Calu3 (cell line): ENCODE measurements around the gene BACE2. TPM values are rescaled to one million over a fixed set of nuclear protein-coding genes. Genes with fewer than 3 reads are reported as not detected.

Experiments
- BruUV-seq: library from RNA; stranded (reverse); fragments of 400-500 nt; replicated peaks from 2 replicates; lab custom pipeline; 2021; lab: Mats Ljungman, UMichigan
- CTCF ChIA-PET: fragments of 300-600 bp; sonication (Branson Sonifier 250); formaldehyde crosslinking; loops from one replicate; lab custom pipeline; 2022; ENCODE audit warnings: antibody characterized with exemption; lab: Charles Lee
- DNase-seq: peaks from one replicate; pipeline ENCODE4 v3.0.0; 2022
- H3K27ac Mint-ChIP-seq: one replicate; pipeline ENCODE4 v1.8.0; 2022; ENCODE audit warnings: mixed read lengths; ENCODE audit not compliant: unreplicated experiment
- H3K27me3 Mint-ChIP-seq: one replicate; pipeline ENCODE4 v1.8.0; 2022; ENCODE audit warnings: mixed read lengths; ENCODE audit not compliant: unreplicated experiment
- H3K36me3 Mint-ChIP-seq: one replicate; pipeline ENCODE4 v1.8.0; 2022; ENCODE audit warnings: mild to moderate bottlenecking, moderate library complexity, mixed read lengths; ENCODE audit not compliant: insufficient read depth, unreplicated experiment
- H3K4me1 Mint-ChIP-seq: one replicate; pipeline ENCODE4 v1.8.0; 2022; ENCODE audit warnings: mild to moderate bottlenecking, low read depth, mixed read lengths; ENCODE audit not compliant: unreplicated experiment
- H3K4me3 Mint-ChIP-seq: one replicate; pipeline ENCODE4 v1.8.0; 2022; ENCODE audit warnings: mild to moderate bottlenecking, low read depth, moderate library complexity, mixed read lengths; ENCODE audit not compliant: unreplicated experiment
- H3K9me3 Mint-ChIP-seq: one replicate; pipeline ENCODE4 v1.8.0; 2022; ENCODE audit warnings: low read depth, mixed read lengths; ENCODE audit not compliant: unreplicated experiment
- intact Hi-C: fragments of 100-400 bp; cut with micrococcal nuclease; formaldehyde crosslinking; loops from one replicate; pipeline ENCODE4 v1.10.0; 2022; ENCODE audit not compliant: unreplicated experiment
- total RNA-seq: library from RNA; stranded (reverse); gene quantifications from 2 replicates; pipeline ENCODE4 v1.2.3, GENCODE V29; 2022
- TF ChIP-seq, protein P1 (sequence below): fragments of 200-600 bp; IDR thresholded peaks from one replicate; pipeline ENCODE4 v1.8.0; 2022; ENCODE audit warnings: antibody characterized with exemption; ENCODE audit not compliant: unreplicated experiment

The BACE2 gene
- total RNA-seq, 1 experiment from 2014 or later = 59.0 TPM

GRCh38 chr21:41164981-41165655 lies 2.8 kb upstream of the BACE2 start:
- Mint-ChIP-seq H3K27me3 (no peaks in the 10 kb centered on the region), H3K4me1 (peaks cover 13% of the 10 kb centered on the region), H3K36me3 (peaks cover 19% of the 10 kb centered on the region), H3K27ac (no peak overlapping the region), H3K4me3 (peak overlapping the region; percentile 3), H3K9me3 (no peaks in the 10 kb centered on the region)
- peak; percentile 36 for DNase-seq
- CTCF ChIA-PET = interaction anchor here (0.6 kb wide), 1 partner anchor 644 kb away, joined by 4 read pairs; no protein-coding TSS in a partner anchor
- intact Hi-C loops = no loop called here
- TF ChIP-seq, protein P1, sequence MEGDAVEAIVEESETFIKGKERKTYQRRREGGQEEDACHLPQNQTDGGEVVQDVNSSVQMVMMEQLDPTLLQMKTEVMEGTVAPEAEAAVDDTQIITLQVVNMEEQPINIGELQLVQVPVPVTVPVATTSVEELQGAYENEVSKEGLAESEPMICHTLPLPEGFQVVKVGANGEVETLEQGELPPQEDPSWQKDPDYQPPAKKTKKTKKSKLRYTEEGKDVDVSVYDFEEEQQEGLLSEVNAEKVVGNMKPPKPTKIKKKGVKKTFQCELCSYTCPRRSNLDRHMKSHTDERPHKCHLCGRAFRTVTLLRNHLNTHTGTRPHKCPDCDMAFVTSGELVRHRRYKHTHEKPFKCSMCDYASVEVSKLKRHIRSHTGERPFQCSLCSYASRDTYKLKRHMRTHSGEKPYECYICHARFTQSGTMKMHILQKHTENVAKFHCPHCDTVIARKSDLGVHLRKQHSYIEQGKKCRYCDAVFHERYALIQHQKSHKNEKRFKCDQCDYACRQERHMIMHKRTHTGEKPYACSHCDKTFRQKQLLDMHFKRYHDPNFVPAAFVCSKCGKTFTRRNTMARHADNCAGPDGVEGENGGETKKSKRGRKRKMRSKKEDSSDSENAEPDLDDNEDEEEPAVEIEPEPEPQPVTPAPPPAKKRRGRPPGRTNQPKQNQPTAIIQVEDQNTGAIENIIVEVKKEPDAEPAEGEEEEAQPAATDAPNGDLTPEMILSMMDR = no peak
- BruUV-seq = no TSS peak

DNA sequence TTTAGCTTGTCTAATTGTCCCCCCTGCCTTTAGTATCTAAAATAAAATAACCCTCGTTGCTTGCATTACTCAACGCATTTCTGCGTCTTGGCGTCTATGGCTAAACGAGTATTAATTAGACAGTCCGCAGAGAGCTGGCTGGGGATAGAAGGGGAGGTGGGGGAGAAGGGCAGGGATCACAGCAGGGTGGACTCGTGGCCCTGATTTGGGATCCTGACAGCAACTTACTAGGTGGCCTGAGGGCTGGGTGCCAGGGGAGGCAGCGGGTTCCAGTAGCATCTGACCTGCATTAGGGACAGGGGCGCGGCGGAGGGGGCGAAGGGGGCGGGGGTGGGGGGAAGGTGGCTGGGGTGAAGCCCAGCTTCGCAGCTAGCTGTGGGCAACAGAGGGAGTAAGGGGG lies 1.1 kb upstream of the BACE2 start:
- TF ChIP-seq, protein P1 = no peak
- Mint-ChIP-seq H3K9me3 (no peaks in the 10 kb centered on the region), H3K36me3 (peaks cover 19% of the 10 kb centered on the region), H3K27ac (peak overlapping the region; percentile 58), H3K27me3 (no peaks in the 10 kb centered on the region), H3K4me1 (peaks cover 23% of the 10 kb centered on the region), H3K4me3 (peak overlapping the region; percentile 75)
- CTCF ChIA-PET = no interaction called here
- intact Hi-C loops = no loop called here
- DNase-seq = no peak
- no TSS peak for BruUV-seq

DNA sequence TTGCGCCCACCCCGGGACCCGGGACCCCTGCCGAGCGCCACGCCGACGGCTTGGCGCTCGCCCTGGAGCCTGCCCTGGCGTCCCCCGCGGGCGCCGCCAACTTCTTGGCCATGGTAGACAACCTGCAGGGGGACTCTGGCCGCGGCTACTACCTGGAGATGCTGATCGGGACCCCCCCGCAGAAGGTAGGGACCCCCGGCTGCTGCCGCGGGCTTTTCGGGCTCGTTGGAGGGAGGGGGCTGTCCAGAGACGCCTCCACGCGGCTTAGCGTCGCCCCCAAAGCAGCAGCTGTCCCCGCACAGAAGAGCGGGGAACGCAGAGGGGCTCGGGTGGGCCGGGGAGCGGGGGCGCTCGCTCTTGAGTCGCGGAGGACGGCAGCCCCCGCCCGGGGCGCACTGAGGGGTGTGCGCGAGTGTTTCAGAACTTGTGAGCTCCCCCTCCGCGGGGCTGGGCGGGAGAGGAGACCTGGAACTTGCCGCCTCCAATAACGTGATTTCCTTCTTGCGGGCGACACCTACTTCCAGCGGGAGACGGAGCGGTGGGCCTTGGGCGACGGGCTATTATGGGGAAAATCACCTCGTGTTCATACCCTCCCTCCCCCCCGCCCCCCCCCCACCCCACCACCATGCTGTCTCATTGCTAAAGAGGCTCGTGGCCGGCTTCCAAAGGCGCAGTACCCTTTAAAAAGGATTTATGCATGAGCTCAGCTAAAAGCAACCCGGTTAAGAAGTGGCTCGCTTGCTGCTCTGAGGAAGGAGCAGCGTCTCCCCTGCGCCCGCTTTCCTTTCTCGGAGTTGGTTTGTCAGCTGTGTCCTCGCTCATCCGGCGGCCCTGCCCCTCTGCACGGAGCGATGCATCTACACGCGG lies 664 bp downstream of the BACE2 start:
- Mint-ChIP-seq H3K4me3 (peak overlapping the region; percentile 75), H3K9me3 (no peaks in the 10 kb centered on the region), H3K27me3 (no peaks in the 10 kb centered on the region), H3K36me3 (peaks cover 19% of the 10 kb centered on the region), H3K27ac (peak overlapping the region; percentile 60), H3K4me1 (peaks cover 23% of the 10 kb centered on the region)
- intact Hi-C loops = no loop called here
- CTCF ChIA-PET = interaction anchor here (0.5 to 0.7 kb wide), 3 partner anchors 30 to 75 kb away, joined by 3 to 7 read pairs (median 4); no protein-coding TSS in a partner anchor
- no TSS peak for BruUV-seq
- TF ChIP-seq, protein P1 = no peak
- DNase-seq = peak; percentile 26

GRCh38 chr21:41169258-41169576 lies 1.3 kb downstream of the BACE2 start:
- peaks cover 23% of the 10 kb centered on the region for H3K4me1 Mint-ChIP-seq
- H3K9me3 Mint-ChIP-seq = no peaks in the 10 kb centered on the region
- intact Hi-C loops = no loop called here
- H3K4me3 Mint-ChIP-seq = peak overlapping the region; percentile 75
- TF ChIP-seq, protein P1 = no peak
- CTCF ChIA-PET = interaction anchor here (0.7 to 1.2 kb wide), 3 partner anchors 30 to 75 kb away, joined by 4 to 7 read pairs (median 6); no protein-coding TSS in a partner anchor
- H3K36me3 Mint-ChIP-seq = peaks cover 19% of the 10 kb centered on the region
- no peak for DNase-seq
- H3K27me3 Mint-ChIP-seq = no peaks in the 10 kb centered on the region
- peak overlapping the region; percentile 60 for H3K27ac Mint-ChIP-seq
- TSS peak; percentile 46 for BruUV-seq
